C4-2B (cell line): ENCODE results near the gene ANKRD30BL.
"Not testable (repeated sequence)": the region's sequence is repeated elsewhere in the genome, so short reads cannot be mapped to it uniquely, and the experiment has no call there.

Experiments used
- ZFX ChIP-seq: fragments of 450-650 bp; IDR thresholded peaks from 2 replicates; pipeline ENCODE4 v1.6.1; 2017
- TF ChIP-seq, protein P1 (sequence below): fragments of 450-650 bp; conservative IDR thresholded peaks from 2 replicates; pipeline ENCODE4 v1.5.1; 2017; ENCODE audit warnings: mild to moderate bottlenecking

DNA sequence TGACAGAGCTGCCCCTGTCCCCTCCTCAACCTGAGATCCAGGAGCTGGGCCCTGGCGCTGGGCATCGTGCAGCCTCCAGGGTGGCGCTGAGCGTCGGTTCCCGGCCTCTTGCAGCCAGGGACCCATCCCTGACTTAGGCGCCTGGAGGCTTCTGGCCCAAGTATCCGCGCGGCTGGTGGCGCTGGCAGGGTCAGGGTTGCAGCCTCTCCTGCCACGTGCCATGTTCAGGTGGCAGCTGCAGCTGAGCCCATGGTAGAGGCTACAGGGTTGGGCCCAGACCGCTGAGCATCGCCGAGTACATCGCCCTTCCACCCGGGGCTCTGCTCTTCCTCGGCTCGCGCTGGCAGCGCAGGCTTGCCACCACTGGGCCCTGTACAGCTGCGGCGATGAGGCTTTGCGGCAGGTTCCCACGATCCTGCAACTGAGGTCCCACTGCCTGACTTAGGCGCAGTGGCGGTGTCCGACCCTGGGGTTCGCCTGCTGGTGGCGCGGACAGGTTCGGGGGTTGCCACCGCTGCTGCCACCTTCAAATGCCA is 441 bp upstream of the ANKRD30BL start:
- TF ChIP-seq, protein P1, sequence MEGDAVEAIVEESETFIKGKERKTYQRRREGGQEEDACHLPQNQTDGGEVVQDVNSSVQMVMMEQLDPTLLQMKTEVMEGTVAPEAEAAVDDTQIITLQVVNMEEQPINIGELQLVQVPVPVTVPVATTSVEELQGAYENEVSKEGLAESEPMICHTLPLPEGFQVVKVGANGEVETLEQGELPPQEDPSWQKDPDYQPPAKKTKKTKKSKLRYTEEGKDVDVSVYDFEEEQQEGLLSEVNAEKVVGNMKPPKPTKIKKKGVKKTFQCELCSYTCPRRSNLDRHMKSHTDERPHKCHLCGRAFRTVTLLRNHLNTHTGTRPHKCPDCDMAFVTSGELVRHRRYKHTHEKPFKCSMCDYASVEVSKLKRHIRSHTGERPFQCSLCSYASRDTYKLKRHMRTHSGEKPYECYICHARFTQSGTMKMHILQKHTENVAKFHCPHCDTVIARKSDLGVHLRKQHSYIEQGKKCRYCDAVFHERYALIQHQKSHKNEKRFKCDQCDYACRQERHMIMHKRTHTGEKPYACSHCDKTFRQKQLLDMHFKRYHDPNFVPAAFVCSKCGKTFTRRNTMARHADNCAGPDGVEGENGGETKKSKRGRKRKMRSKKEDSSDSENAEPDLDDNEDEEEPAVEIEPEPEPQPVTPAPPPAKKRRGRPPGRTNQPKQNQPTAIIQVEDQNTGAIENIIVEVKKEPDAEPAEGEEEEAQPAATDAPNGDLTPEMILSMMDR: not testable (repeated sequence)
- TF ChIP-seq ZFX: not testable (repeated sequence)
